K562 (cell line): Measurements from ENCODE around the gene SPI1. TPM values are rescaled to one million over a fixed set of nuclear protein-coding genes. Genes with fewer than 3 reads are reported as not detected.

Source experiments
- ATF4 ChIP-seq: fragments of 450-650 bp; formaldehyde crosslinking; IDR thresholded peaks from 2 replicates; pipeline ENCODE4 v1.4.0; 2022; ENCODE audit warnings: mild to moderate bottlenecking, moderate library complexity
- CEBPZ ChIP-seq: fragments of 150-350 bp; IDR thresholded peaks from 2 replicates; pipeline ENCODE4 v1.6.1; 2014; ENCODE audit warnings: low read depth, mild to moderate bottlenecking, low read length, borderline replicate concordance
- GABPA ChIP-seq: fragments of 200-800 bp; sonication (Bioruptor generic); conservative IDR thresholded peaks from 2 replicates; pipeline ENCODE4 v1.6.1; 2016; ENCODE audit warnings: low read depth, missing genetic modification characterization, missing compliant biosample characterization
- GATAD2A ChIP-seq: fragments of 450-650 bp; IDR thresholded peaks from 2 replicates; pipeline ENCODE4 v1.6.1; 2017
- RBM25 ChIP-seq: fragments of 200-400 bp; formaldehyde crosslinking; IDR thresholded peaks from 2 replicates; pipeline ENCODE4 v1.6.1; 2018; ENCODE audit warnings: low read length, low read depth, moderate library complexity; ENCODE audit not compliant: severe bottlenecking
- SMAD4 ChIP-seq: fragments of 250-450 bp; sonication (Bioruptor Pico); conservative IDR thresholded peaks from 2 replicates; pipeline ENCODE4 v1.8.0; 2021; ENCODE audit warnings: inconsistent platforms, mild to moderate bottlenecking, moderate library complexity
- SMARCA4 ChIP-seq: fragments of 450-650 bp; IDR thresholded peaks from 2 replicates; pipeline ENCODE4 v1.6.1; 2016
- ZBTB1 ChIP-seq: sonication (generic); formaldehyde crosslinking; IDR thresholded peaks from 2 replicates; pipeline ENCODE4 v1.8.1; 2023; ENCODE audit warnings: missing genetic modification reagents, low read depth, mild to moderate bottlenecking, borderline replicate concordance
- ZBTB40 ChIP-seq, 2 experiments: fragments of 450-650 bp in 1 of 2; sonication (generic) in 1 of 2; formaldehyde crosslinking in 1 of 2; IDR thresholded peaks; 2 replicates each; pipeline versions ENCODE4 v1.7.1 to v1.9.0; 2016 to 2022; ENCODE audit warnings: inconsistent platforms in 1 of 2, mild to moderate bottlenecking in 1 of 2, missing genetic modification reagents in 1 of 2
- ZBTB7A ChIP-seq: IDR thresholded peaks from 2 replicates; pipeline ENCODE4 v1.6.1; 2011; ENCODE audit warnings: low read depth, mild to moderate bottlenecking, low read length, moderate library complexity, borderline replicate concordance; ENCODE audit not compliant: control insufficient read depth
- ZNF121 ChIP-seq: sonication (generic); formaldehyde crosslinking; conservative IDR thresholded peaks from 2 replicates; pipeline ENCODE4 v1.8.0; 2022; ENCODE audit warnings: missing genetic modification reagents
- ZNF561 ChIP-seq: fragments of 450-650 bp; formaldehyde crosslinking; conservative IDR thresholded peaks from 2 replicates; pipeline ENCODE4 v1.4.0; 2020; ENCODE audit warnings: mild to moderate bottlenecking, moderate library complexity
- polyA plus RNA-seq, 8 experiments: library from polyadenylated mRNA; depleted of rRNA in 4 of 8; stranded (reverse) in 5 of 8; unstranded in 3 of 8; fragments of >200 nt; fragmentation: Nextera tagmentation in 2 of 8; fragmentation: Illumina TruSeq in 1 of 8; extraction: Ambion mirVana in 2 of 8; extraction: Trizol in 1 of 8; gene quantifications; 2 replicates each; pipeline versions ENCODE4 v1.2.1 to v1.2.3, GENCODE V29; 2011 to 2014; ENCODE audit warnings: inconsistent platforms in 1 of 8, missing spikeins in 1 of 8
- total RNA-seq, 7 experiments: library from RNA; depleted of rRNA in 6 of 7; stranded (reverse); fragments of >200 nt in 6 of 7; fragmentation: Illumina TruSeq in 2 of 7; extraction: Trizol in 2 of 7; gene quantifications; 2 replicates each; pipeline versions ENCODE4 v1.2.1 to v1.2.3, GENCODE V29; 2011 to 2021; ENCODE audit warnings: low replicate concordance in 1 of 7

Gene SPI1
- total and polyA plus RNA-seq, 9 of the 15 experiments (the other 6 are each of a cell fraction or from before 2014, with no cell fraction given) = 0.10 to 33.7 (median 10.3) TPM

GRCh38 chr11:47399860-47400767 is 21.8 kb upstream of the SPI1 start (continued):
- peak; percentile 69 for TF ChIP-seq RBM25
- TF ChIP-seq ZNF561 = no peak
- TF ChIP-seq ZBTB1 = peak; percentile 93
- TF ChIP-seq CEBPZ = no peak
- no peak for TF ChIP-seq SMAD4 (CRISPR knock-in tag)
- peak; percentile 61 for TF ChIP-seq SMARCA4
- no peak for TF ChIP-seq ZNF121 (CRISPR knock-in tag)
- no peak for TF ChIP-seq ATF4 (CRISPR knock-in tag)
- TF ChIP-seq ZBTB40 (IDR thresholded peaks at IDR 0.05) = 0 out of 2 replicates have a peak, but pooled peaks have one; percentile 14
- no peak for TF ChIP-seq ZBTB40 (CRISPR knock-in tag; IDR thresholded peaks at IDR 0.05)
- peak; percentile 98 for TF ChIP-seq ZBTB7A
- TF ChIP-seq GABPA (tag) = peak; percentile 60; the same call in 1 of the 2 replicates
- TF ChIP-seq GATAD2A = 0 out of 2 replicates have a peak, but pooled peaks have one; percentile 17
